GM06990 (cell line): ENCODE data around the gene FOXP3.

Experiments
- DNase-seq: peaks from one replicate; pipeline ENCODE4 v3.0.0-alpha.2; 2011; ENCODE audit not compliant: insufficient read length; ENCODE audit errors: extremely low read depth
- H3K27me3 ChIP-seq: replicated peaks from 2 replicates; pipeline ENCODE4 v1.6.0; 2011; ENCODE audit warnings: low read length; ENCODE audit not compliant: control insufficient read depth, insufficient read depth
- H3K36me3 ChIP-seq: 2 replicates; pipeline ENCODE4 v1.5.1; 2011; ENCODE audit warnings: low read length; ENCODE audit not compliant: control insufficient read depth, insufficient read depth
- H3K4me3 ChIP-seq: replicated peaks from 2 replicates; pipeline ENCODE4 v1.5.1; 2011; ENCODE audit warnings: low read depth, mild to moderate bottlenecking, control low read depth, low read length
- TF ChIP-seq, protein P1 (sequence below): IDR thresholded peaks from 2 replicates; pipeline ENCODE4 v1.5.1; 2011; ENCODE audit warnings: low read length, control low read depth, mild to moderate bottlenecking, inconsistent platforms; ENCODE audit not compliant: insufficient read depth, poor library complexity, severe bottlenecking

The FOXP3 gene

DNA sequence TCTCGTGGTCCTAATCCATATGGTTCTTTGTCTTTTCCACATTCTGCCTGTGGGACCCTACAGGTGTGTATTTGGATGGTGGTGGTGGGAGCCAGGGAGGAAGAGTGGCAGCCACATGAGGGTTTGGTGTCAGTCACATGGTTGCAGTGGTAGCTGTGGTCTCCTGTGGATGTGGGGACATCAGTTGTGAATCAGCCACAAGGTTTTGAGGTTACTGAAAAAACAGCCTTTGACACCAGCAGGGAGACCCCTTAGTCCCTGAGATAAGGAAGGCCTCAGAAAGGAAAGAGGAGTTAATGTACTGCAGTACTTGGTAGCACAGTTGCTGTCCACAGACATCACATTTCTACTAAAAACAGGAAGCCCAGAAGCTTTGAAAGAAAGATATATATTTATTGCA is 23.2 kb upstream of the FOXP3 start:
- H3K36me3 ChIP-seq = no peaks in the 10 kb centered on the region; the same call in 1 of the 2 replicates
- H3K27me3 ChIP-seq = no peaks in the 10 kb centered on the region
- H3K4me3 ChIP-seq = no peak overlapping the region
- TF ChIP-seq, protein P1, sequence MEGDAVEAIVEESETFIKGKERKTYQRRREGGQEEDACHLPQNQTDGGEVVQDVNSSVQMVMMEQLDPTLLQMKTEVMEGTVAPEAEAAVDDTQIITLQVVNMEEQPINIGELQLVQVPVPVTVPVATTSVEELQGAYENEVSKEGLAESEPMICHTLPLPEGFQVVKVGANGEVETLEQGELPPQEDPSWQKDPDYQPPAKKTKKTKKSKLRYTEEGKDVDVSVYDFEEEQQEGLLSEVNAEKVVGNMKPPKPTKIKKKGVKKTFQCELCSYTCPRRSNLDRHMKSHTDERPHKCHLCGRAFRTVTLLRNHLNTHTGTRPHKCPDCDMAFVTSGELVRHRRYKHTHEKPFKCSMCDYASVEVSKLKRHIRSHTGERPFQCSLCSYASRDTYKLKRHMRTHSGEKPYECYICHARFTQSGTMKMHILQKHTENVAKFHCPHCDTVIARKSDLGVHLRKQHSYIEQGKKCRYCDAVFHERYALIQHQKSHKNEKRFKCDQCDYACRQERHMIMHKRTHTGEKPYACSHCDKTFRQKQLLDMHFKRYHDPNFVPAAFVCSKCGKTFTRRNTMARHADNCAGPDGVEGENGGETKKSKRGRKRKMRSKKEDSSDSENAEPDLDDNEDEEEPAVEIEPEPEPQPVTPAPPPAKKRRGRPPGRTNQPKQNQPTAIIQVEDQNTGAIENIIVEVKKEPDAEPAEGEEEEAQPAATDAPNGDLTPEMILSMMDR = no peak
- DNase-seq = no peak

DNA sequence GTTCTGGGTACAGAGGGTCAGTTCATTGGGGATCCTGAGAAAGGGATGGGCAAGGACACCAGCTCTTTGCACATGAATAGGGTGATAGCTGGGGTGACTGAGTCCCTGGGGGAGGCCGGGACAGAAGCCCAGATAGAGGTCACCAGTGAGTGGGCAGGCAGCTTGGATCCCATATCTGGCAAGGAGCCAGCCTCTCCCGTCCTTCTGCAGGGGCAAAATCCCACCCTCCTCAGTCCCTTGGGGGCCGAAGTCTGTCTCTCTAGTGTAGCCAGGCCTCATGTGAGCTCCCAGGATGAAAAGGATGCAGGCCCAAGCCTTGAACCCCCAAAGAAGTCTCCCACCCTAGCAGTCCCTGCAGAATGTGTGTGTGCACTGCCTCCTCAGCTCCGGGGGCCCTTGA is 22.1 kb upstream of the FOXP3 start:
- TF ChIP-seq, protein P1 = no peak
- DNase-seq = no peak
- H3K36me3 ChIP-seq = no peaks in the 10 kb centered on the region; the same call in 1 of the 2 replicates
- no peaks in the 10 kb centered on the region for H3K27me3 ChIP-seq
- H3K4me3 ChIP-seq = no peak overlapping the region

DNA sequence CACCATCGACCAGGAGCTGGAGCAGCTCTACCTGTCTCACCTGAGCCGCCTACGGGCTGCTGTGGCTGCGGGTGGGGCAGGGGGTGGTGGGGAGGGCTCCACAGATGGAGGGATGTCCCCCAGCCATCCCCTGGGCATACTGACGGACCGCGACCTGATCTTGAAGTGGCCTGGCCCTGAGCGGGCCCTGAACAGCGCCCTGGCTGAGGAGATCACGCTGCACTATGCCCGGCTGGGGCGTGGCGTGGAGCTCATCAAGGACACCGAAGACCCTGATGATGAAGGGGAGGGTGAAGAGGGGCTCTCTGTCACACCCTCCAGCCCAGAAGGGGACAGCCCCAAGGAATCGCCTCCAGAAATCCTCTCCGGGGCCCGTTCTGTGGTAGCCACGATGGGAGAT is 21.6 kb upstream of the FOXP3 start:
- DNase-seq = no peak

DNA sequence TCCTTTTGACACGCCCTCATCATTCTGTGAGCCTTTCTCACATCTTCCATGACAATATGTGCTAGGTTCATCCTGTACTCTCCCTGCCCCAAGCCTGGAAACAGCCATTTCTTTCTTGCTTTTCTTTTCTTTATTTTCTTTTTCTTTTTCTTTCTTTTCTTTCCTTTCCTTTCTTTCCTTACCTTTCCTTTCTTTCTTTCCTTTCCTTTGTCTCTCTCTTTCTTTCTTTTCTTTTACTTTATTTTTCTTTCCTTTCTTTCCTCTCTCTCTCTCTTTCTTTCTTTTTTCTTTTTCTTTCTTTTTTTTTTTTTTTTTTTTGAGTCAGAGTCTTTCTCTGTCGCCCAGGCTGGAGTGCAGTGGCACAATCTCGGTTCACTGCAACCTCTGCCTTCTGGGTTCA is 19.7 kb upstream of the FOXP3 start:
- TF ChIP-seq, protein P1 = no peak
- Histone ChIP-seq H3K4me3 (no peak overlapping the region), H3K27me3 (no peaks in the 10 kb centered on the region), H3K36me3 (no peaks in the 10 kb centered on the region; the same call in 1 of the 2 replicates)
- no peak for DNase-seq

More for the DNA sequence above, 21.6 kb upstream of the FOXP3 start:
- TF ChIP-seq, protein P1 = no peak
- H3K4me3 ChIP-seq = no peak overlapping the region
- H3K36me3 ChIP-seq = no peaks in the 10 kb centered on the region; the same call in 1 of the 2 replicates
- H3K27me3 ChIP-seq = no peaks in the 10 kb centered on the region

DNA sequence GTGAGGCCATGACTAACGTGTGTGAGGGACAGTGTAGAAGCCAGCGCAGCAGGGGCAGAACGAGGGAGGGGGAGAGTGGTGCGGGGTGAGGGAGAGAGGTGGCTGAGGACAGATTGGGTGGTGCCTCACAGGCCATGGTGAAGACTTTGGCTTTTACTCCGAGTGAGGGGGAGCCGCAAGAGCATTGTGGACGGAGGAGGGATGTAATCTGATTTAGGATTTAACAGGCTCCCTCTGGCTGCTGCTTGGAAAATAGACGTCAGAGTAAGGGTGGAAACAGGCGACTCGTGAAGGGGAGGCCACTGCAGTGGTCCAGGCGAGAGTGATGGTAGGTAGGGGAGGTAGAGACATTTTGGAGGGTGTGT is 18.1 kb upstream of the FOXP3 start:
- DNase-seq = no peak
- no peaks in the 10 kb centered on the region; the same call in 1 of the 2 replicates for H3K36me3 ChIP-seq
- H3K27me3 ChIP-seq = no peaks in the 10 kb centered on the region
- H3K4me3 ChIP-seq = no peak overlapping the region
- TF ChIP-seq, protein P1 = no peak

DNA sequence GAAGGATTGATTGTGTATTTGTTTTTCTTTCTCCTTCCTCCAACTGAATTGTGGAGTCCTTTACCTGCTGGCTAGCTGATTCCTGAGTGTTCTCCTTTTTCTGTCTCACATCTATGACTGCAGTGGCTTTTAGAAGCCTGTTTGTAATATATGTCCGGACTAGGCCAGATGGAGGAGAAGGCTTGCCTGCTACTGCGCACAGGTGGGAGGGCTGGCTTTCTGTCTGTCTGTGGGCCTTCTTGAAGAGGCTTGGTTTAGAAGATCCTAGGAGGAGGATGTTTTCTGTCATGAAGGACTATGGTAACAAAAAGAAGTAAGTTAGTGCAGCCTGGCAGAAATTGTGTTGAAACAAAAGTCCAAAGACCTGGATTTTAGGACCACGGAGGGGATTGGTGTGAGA is 13.6 kb upstream of the FOXP3 start:
- TF ChIP-seq, protein P1 = no peak
- H3K36me3 ChIP-seq = no peaks in the 10 kb centered on the region; the same call in 1 of the 2 replicates
- no peak for DNase-seq
- H3K4me3 ChIP-seq = no peak overlapping the region
- no peaks in the 10 kb centered on the region for H3K27me3 ChIP-seq
